PC-3 (cell line): ENCODE data around the gene NCSTN. TPM values are rescaled to one million over a fixed set of nuclear protein-coding genes. Genes with fewer than 3 reads are reported as not detected.

Experiments
- ATAC-seq: fragments of 200-7000 bp; cut with Tn5 transposase; 2 replicates; pipeline ENCODE4 v1.9.1; 2020; ENCODE audit warnings: mild to moderate bottlenecking, moderate library complexity
- BruUV-seq: library from RNA; stranded (reverse); fragments of 400-500 nt; replicated peaks from 2 replicates; lab custom pipeline; 2021; lab: Mats Ljungman, UMichigan
- CTCF ChIA-PET: fragments of 300-600 bp; sonication (Branson Sonifier 250); formaldehyde crosslinking; loops from one replicate; lab custom pipeline; 2022; ENCODE audit warnings: antibody characterized with exemption; lab: Charles Lee
- POLR2A ChIA-PET: fragments of 300-600 bp; sonication (Branson Sonifier 250); formaldehyde crosslinking; loops from one replicate; lab custom pipeline; 2022; ENCODE audit warnings: antibody characterized with exemption; ENCODE audit not compliant: unreplicated experiment; lab: Charles Lee
- DNase-seq: peaks from one replicate; pipeline ENCODE4 v3.0.0-alpha.2; 2015
- H2AFZ ChIP-seq: fragments of 300-600 bp; sonication (generic); 2 replicates; pipeline ENCODE4 v1.6.0; 2016; ENCODE audit warnings: antibody characterized with exemption, low read length
- H3F3A ChIP-seq: fragments of 300-600 bp; sonication (generic); one replicate; pipeline ENCODE4 v1.6.0; 2017; ENCODE audit warnings: antibody characterized with exemption, low read length, control low read depth, mild to moderate bottlenecking; ENCODE audit not compliant: unreplicated experiment
- H3K27ac ChIP-seq: fragments of 300-600 bp; sonication (generic); 2 replicates; pipeline ENCODE4 v1.5.1; 2016; ENCODE audit warnings: mild to moderate bottlenecking, low read length
- H3K27me3 ChIP-seq: fragments of 300-600 bp; sonication (generic); 2 replicates; pipeline ENCODE4 v1.6.1; 2016; ENCODE audit warnings: low read length, mixed read lengths
- H3K36me3 ChIP-seq: fragments of 300-600 bp; sonication (generic); 2 replicates; pipeline ENCODE4 v1.6.1; 2016; ENCODE audit warnings: low read depth, mixed run types, low read length, mixed read lengths
- H3K4me1 ChIP-seq: fragments of 300-600 bp; sonication (generic); 2 replicates; pipeline ENCODE4 v1.5.1; 2016; ENCODE audit warnings: low read length; ENCODE audit not compliant: insufficient read depth
- H3K4me2 ChIP-seq: fragments of 300-600 bp; sonication (generic); 2 replicates; pipeline ENCODE4 v1.6.0; 2016; ENCODE audit warnings: low read length
- H3K4me3 ChIP-seq: fragments of 300-600 bp; sonication (generic); 2 replicates; pipeline ENCODE4 v1.5.1; 2016; ENCODE audit warnings: mild to moderate bottlenecking, low read length, mixed read lengths
- H3K79me2 ChIP-seq: fragments of 300-600 bp; sonication (generic); 2 replicates; pipeline ENCODE4 v1.6.1; 2017; ENCODE audit warnings: low read length, mixed read lengths
- H3K9ac ChIP-seq: fragments of 300-600 bp; sonication (generic); 2 replicates; pipeline ENCODE4 v1.6.0; 2016; ENCODE audit warnings: mild to moderate bottlenecking, low read length
- H3K9me2 ChIP-seq: fragments of 300-600 bp; sonication (generic); replicated peaks from 2 replicates; pipeline ENCODE4 v1.6.1; 2016; ENCODE audit warnings: mixed run types, low read length, mixed read lengths
- H3K9me3 ChIP-seq: fragments of 300-600 bp; sonication (generic); 2 replicates; pipeline ENCODE4 v1.6.1; 2016; ENCODE audit warnings: low read length, mixed read lengths
- H4K20me1 ChIP-seq: fragments of 300-600 bp; sonication (generic); 2 replicates; pipeline ENCODE4 v1.6.1; 2016; ENCODE audit warnings: low read length, mixed read lengths
- EZH2 ChIP-seq: fragments of 300-600 bp; sonication (generic); IDR thresholded peaks from one replicate; pipeline ENCODE4 v1.6.1; 2017; ENCODE audit warnings: antibody characterized with exemption, mild to moderate bottlenecking, low read length; ENCODE audit not compliant: unreplicated experiment
- EZH2phosphoT487 ChIP-seq: fragments of 300-600 bp; sonication (generic); IDR thresholded peaks from 2 replicates; pipeline ENCODE4 v1.6.1; 2018; ENCODE audit warnings: mild to moderate bottlenecking, antibody characterized with exemption, low read length, borderline replicate concordance
- intact Hi-C: fragments of 100-400 bp; cut with micrococcal nuclease; formaldehyde crosslinking; loops from 2 replicates; pipeline ENCODE4 v1.9.0; 2023
- total RNA-seq: library from RNA; depleted of rRNA; stranded (reverse); fragments of >200 nt; gene quantifications from 2 replicates; pipeline ENCODE4 v1.2.3, GENCODE V29; 2014
- TF ChIP-seq, protein P1 (sequence below): fragments of 300-600 bp; sonication (generic); conservative IDR thresholded peaks from 2 replicates; pipeline ENCODE4 v1.5.1; 2017; ENCODE audit warnings: antibody characterized with exemption, low read depth, mild to moderate bottlenecking, low read length

Gene NCSTN
- total RNA-seq, 1 experiment from 2014 or later, result 49.6 TPM

DNA sequence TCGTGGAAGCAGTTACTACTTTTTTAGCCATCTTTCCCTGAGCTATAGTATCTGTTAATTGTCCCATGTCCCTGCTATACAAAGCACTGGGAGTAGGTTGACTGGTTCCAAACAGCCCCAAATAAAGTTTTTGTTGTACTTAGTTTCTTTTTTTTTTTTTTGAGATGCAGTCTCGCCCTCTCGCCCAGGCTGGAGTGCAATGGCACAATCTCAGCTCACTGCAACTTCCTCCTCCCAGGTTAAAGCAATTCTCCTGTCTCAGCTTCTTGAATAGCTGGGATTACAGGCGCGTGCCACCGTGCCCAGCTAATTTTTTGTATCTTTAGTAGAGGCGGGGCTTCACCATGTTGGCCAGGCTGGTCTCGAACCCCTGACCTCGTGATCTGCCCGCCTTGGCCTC is 3.3 kb downstream of the NCSTN start:
- H3K36me3 ChIP-seq, result peaks cover 27% of the 10 kb centered on the region
- H3K4me1 ChIP-seq, result peaks cover 13% of the 10 kb centered on the region
- no peak for ATAC-seq
- POLR2A ChIA-PET, result no interaction called here
- H4K20me1 ChIP-seq, result peaks cover 10% of the 10 kb centered on the region
- no peaks in the 10 kb centered on the region for H3K9me2 ChIP-seq
- CTCF ChIA-PET, result no interaction called here
- no peaks in the 10 kb centered on the region for H3F3A ChIP-seq
- H2AFZ ChIP-seq, result no peak overlapping the region
- no peak overlapping the region for H3K4me3 ChIP-seq
- no peaks in the 10 kb centered on the region for H3K27me3 ChIP-seq
- intact Hi-C loops, result no loop called here
- no peak overlapping the region for H3K9ac ChIP-seq
- TF ChIP-seq EZH2phosphoT487 (no peak), EZH2 (no peak)
- TF ChIP-seq, protein P1, sequence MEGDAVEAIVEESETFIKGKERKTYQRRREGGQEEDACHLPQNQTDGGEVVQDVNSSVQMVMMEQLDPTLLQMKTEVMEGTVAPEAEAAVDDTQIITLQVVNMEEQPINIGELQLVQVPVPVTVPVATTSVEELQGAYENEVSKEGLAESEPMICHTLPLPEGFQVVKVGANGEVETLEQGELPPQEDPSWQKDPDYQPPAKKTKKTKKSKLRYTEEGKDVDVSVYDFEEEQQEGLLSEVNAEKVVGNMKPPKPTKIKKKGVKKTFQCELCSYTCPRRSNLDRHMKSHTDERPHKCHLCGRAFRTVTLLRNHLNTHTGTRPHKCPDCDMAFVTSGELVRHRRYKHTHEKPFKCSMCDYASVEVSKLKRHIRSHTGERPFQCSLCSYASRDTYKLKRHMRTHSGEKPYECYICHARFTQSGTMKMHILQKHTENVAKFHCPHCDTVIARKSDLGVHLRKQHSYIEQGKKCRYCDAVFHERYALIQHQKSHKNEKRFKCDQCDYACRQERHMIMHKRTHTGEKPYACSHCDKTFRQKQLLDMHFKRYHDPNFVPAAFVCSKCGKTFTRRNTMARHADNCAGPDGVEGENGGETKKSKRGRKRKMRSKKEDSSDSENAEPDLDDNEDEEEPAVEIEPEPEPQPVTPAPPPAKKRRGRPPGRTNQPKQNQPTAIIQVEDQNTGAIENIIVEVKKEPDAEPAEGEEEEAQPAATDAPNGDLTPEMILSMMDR, result no peak
- BruUV-seq, result no TSS peak
- no peaks in the 10 kb centered on the region for H3K9me3 ChIP-seq
- DNase-seq, result no peak
- peaks cover 36% of the 10 kb centered on the region for H3K79me2 ChIP-seq
- no peak overlapping the region for H3K27ac ChIP-seq
- no peak overlapping the region for H3K4me2 ChIP-seq

DNA sequence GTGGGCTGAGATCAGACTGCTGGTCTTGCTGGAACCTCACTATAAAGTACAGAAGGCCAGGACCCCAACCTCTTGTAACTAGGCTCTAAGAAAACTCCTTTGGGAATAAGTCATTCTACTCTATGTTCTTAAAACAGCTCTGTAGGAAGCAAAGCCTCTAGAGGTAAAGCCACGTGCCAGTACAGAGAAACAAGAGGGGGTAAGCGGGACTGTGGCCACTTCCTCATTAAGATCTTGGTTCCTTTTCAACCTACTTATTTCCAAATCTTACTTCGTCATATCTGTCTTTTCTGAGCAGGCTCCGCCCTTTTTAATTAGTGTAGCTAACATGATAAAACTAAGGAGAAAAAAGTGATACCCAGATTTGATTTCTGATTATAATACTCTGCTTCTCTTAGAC is 3.8 kb downstream of the NCSTN start:
- Histone ChIP-seq H3K9me2 (no peaks in the 10 kb centered on the region), H3K36me3 (peaks cover 32% of the 10 kb centered on the region), H2AFZ (no peak overlapping the region), H3K27ac (no peak overlapping the region), H3K4me3 (no peak overlapping the region), H3K27me3 (no peaks in the 10 kb centered on the region), H3K9me3 (no peaks in the 10 kb centered on the region), H3K79me2 (peaks cover 31% of the 10 kb centered on the region), H3F3A (no peaks in the 10 kb centered on the region), H4K20me1 (peaks cover 5% of the 10 kb centered on the region), H3K4me2 (no peak overlapping the region), H3K4me1 (peaks cover 9% of the 10 kb centered on the region), H3K9ac (no peak overlapping the region)
- ATAC-seq (no peak), DNase-seq (no peak)
- intact Hi-C loops, result no loop called here
- ChIA-PET POLR2A (no interaction called here), CTCF (no interaction called here)
- no TSS peak for BruUV-seq
- no peak for TF ChIP-seq EZH2
- TF ChIP-seq, protein P1, result no peak
- TF ChIP-seq EZH2phosphoT487, result no peak

DNA sequence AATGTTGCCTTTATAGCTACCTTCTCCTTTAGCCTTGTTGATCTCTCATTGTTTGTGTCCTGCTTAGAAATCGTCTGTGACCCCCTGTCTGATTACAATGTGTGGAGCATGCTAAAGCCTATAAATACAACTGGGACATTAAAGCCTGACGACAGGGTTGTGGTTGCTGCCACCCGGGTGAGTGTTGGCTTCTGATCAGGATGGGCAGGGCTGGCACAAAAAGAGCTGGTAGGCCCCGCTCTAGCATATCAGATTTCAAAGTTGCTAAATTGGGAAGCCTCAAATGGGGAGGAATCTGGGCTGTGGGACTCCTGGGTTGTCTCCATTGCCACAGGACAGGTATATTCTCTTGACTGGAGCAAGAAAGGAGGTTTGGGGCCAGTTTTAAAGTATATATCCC is 8.4 kb downstream of the NCSTN start:
- Histone ChIP-seq H4K20me1 (no peaks in the 10 kb centered on the region), H3K4me3 (no peak overlapping the region), H3K79me2 (no peaks in the 10 kb centered on the region), H3K27me3 (no peaks in the 10 kb centered on the region), H2AFZ (no peak overlapping the region), H3K9me3 (no peaks in the 10 kb centered on the region), H3K36me3 (peaks cover 69% of the 10 kb centered on the region), H3F3A (no peaks in the 10 kb centered on the region), H3K4me2 (no peak overlapping the region), H3K4me1 (no peaks in the 10 kb centered on the region), H3K27ac (no peak overlapping the region), H3K9ac (no peak overlapping the region), H3K9me2 (no peaks in the 10 kb centered on the region)
- no peak for ATAC-seq
- ChIA-PET POLR2A (no interaction called here), CTCF (no interaction called here)
- no TSS peak for BruUV-seq
- DNase-seq, result no peak
- TF ChIP-seq, protein P1, result no peak
- no peak for TF ChIP-seq EZH2phosphoT487
- TF ChIP-seq EZH2, result no peak
- intact Hi-C loops, result no loop called here
